A673 (cell line): ENCODE measurements around the gene CMTM4. TPM values are rescaled to one million over a fixed set of nuclear protein-coding genes. Genes with fewer than 3 reads are reported as not detected.

Experiments used
- BruUV-seq: library from RNA; stranded (reverse); fragments of 400-500 nt; replicated peaks from 2 replicates; lab custom pipeline; 2021; lab: Mats Ljungman, UMichigan
- CTCF ChIA-PET: fragments of 300-600 bp; sonication (Branson Sonifier 250); formaldehyde crosslinking; loops from one replicate; lab custom pipeline; 2022; ENCODE audit warnings: antibody characterized with exemption; lab: Charles Lee
- POLR2A ChIA-PET: fragments of 300-600 bp; sonication (Branson Sonifier 250); formaldehyde crosslinking; loops from one replicate; lab custom pipeline; 2022; ENCODE audit warnings: antibody characterized with exemption; ENCODE audit not compliant: low non-redundant PET; lab: Charles Lee
- DNase-seq: peaks from one replicate; pipeline ENCODE4 v3.0.0-alpha.2; 2015; ENCODE audit warnings: low spot score
- H3K27ac ChIP-seq: fragments of 200-600 bp; sonication (generic); 2 replicates; pipeline ENCODE4 v1.5.1; 2016; ENCODE audit warnings: mixed run types, low read depth, mild to moderate bottlenecking, mixed read lengths, antibody characterized with exemption, low read length; ENCODE audit not compliant: poor library complexity, severe bottlenecking
- H3K27me3 ChIP-seq: fragments of 200-600 bp; sonication (generic); replicated peaks from 2 replicates; pipeline ENCODE4 v1.6.1; 2017; ENCODE audit warnings: mixed run types, low read depth, mild to moderate bottlenecking, mixed read lengths, antibody characterized with exemption, low read length; ENCODE audit not compliant: insufficient read depth, poor library complexity
- H3K36me3 ChIP-seq: fragments of 200-600 bp; sonication (generic); 2 replicates; pipeline ENCODE4 v1.6.1; 2016; ENCODE audit warnings: mixed run types, mild to moderate bottlenecking, mixed read lengths, antibody characterized with exemption, low read length; ENCODE audit not compliant: insufficient read depth, poor library complexity, severe bottlenecking
- H3K4me1 ChIP-seq: fragments of 200-600 bp; sonication (generic); 2 replicates; pipeline ENCODE4 v1.6.1; 2017; ENCODE audit warnings: mixed run types, mild to moderate bottlenecking, mixed read lengths, antibody characterized with exemption, low read length; ENCODE audit not compliant: insufficient read depth, poor library complexity, severe bottlenecking
- H3K4me3 ChIP-seq: fragments of 200-600 bp; sonication (generic); 2 replicates; pipeline ENCODE4 v1.5.1; 2016; ENCODE audit warnings: low read depth, mixed run types, mild to moderate bottlenecking, mixed read lengths, low read length; ENCODE audit not compliant: poor library complexity, severe bottlenecking
- H3K9me3 ChIP-seq: fragments of 200-600 bp; sonication (generic); 2 replicates; pipeline ENCODE4 v1.6.1; 2016; ENCODE audit warnings: mixed run types, low read depth, mild to moderate bottlenecking, mixed read lengths, antibody characterized with exemption, low read length; ENCODE audit not compliant: poor library complexity, severe bottlenecking
- CTCF ChIP-seq: fragments of 300-800, 200-600 bp; sonication (generic); conservative IDR thresholded peaks from 2 replicates; pipeline ENCODE4 v1.5.1; 2017; ENCODE audit warnings: low read depth, mild to moderate bottlenecking, antibody characterized with exemption, low read length, moderate library complexity, mixed read lengths
- EZH2 ChIP-seq: fragments of 200-600 bp; sonication (generic); IDR thresholded peaks from 2 replicates; pipeline ENCODE4 v1.6.1; 2017; ENCODE audit warnings: borderline replicate concordance, low read depth, mild to moderate bottlenecking, mixed read lengths, antibody characterized with exemption, low read length; ENCODE audit not compliant: poor library complexity, severe bottlenecking
- intact Hi-C: fragments of 100-400 bp; cut with micrococcal nuclease; formaldehyde crosslinking; loops from one replicate; pipeline ENCODE4 v1.10.0; 2022; ENCODE audit not compliant: unreplicated experiment
- total RNA-seq: library from RNA; stranded (reverse); gene quantifications from 2 replicates; pipeline ENCODE4 v1.2.3, GENCODE V29; 2021

Gene CMTM4
- total RNA-seq, 1 experiment from 2014 or later = 30.3 TPM

GRCh38 chr16:66692341-66692740, 4.2 kb downstream of the CMTM4 start:
- ChIA-PET POLR2A (no interaction called here), CTCF (interaction anchor here (0.7 kb wide), 1 partner anchor 49 kb away, joined by 5 read pairs; no protein-coding TSS in a partner anchor)
- H3K9me3 ChIP-seq = no peaks in the 10 kb centered on the region
- no peaks in the 10 kb centered on the region for H3K36me3 ChIP-seq
- H3K4me3 ChIP-seq = no peak overlapping the region
- peaks cover 13% of the 10 kb centered on the region for H3K4me1 ChIP-seq
- DNase-seq = no peak
- no peaks in the 10 kb centered on the region for H3K27me3 ChIP-seq
- no TSS peak for BruUV-seq
- no peak overlapping the region for H3K27ac ChIP-seq
- intact Hi-C loops = no loop called here
- TF ChIP-seq CTCF = no peak
- TF ChIP-seq EZH2 = no peak

GRCh38 chr16:66691234-66691633, 5.3 kb downstream of the CMTM4 start:
- intact Hi-C loops = no loop called here
- POLR2A ChIA-PET = no interaction called here
- BruUV-seq = no TSS peak
- CTCF ChIA-PET = interaction anchor here (0.6 kb wide), 2 partner anchors 48 to 176 kb away, joined by 4 read pairs; no protein-coding TSS in a partner anchor
- H3K36me3 ChIP-seq = no peaks in the 10 kb centered on the region
- TF ChIP-seq CTCF (no peak), EZH2 (no peak)
- no peaks in the 10 kb centered on the region for H3K27me3 ChIP-seq
- no peaks in the 10 kb centered on the region for H3K9me3 ChIP-seq
- H3K4me1 ChIP-seq = peaks cover 13% of the 10 kb centered on the region
- no peak overlapping the region for H3K27ac ChIP-seq
- no peak for DNase-seq
- H3K4me3 ChIP-seq = no peak overlapping the region

- H3K27ac ChIP-seq = no peak overlapping the region
- H3K36me3 ChIP-seq = no peaks in the 10 kb centered on the region
- intact Hi-C loops = no loop called here
- no peak overlapping the region for H3K4me3 ChIP-seq
- TF ChIP-seq EZH2 (no peak), CTCF (no peak)
- no peak for DNase-seq
- CTCF ChIA-PET = interaction anchor here (0.6 kb wide), 1 partner anchor 47 kb away, joined by 4 read pairs; no protein-coding TSS in a partner anchor
- H3K9me3 ChIP-seq = no peaks in the 10 kb centered on the region
- BruUV-seq = no TSS peak
- POLR2A ChIA-PET = interaction anchor here (0.6 kb wide), 1 partner anchor 741 kb away, joined by 5 read pairs; no protein-coding TSS in a partner anchor
- H3K27me3 ChIP-seq = no peaks in the 10 kb centered on the region
- peaks cover 6% of the 10 kb centered on the region for H3K4me1 ChIP-seq
Measured at GRCh38 chr16:66690106-66690847, 6.3 kb downstream of the CMTM4 start.
